A549 (cell line): ENCODE results near the gene TNN.

Experiments
- BHLHE40 ChIP-seq: IDR thresholded peaks from 2 replicates; pipeline ENCODE4 v1.6.1; 2012; ENCODE audit warnings: low read depth, low read length, inconsistent platforms
- CEBPB ChIP-seq, 2 experiments: fragments of >200 bp in 1 of 2; sonication (Bioruptor Twin) in 1 of 2; formaldehyde crosslinking in 1 of 2; IDR thresholded peaks; 2 replicates each; pipeline ENCODE4 v1.6.1; 2012 to 2016
- PHF8 ChIP-seq: fragments of 200-600 bp; sonication (generic); IDR thresholded peaks from 2 replicates; pipeline ENCODE4 v1.6.1; 2016; ENCODE audit warnings: low read depth, mild to moderate bottlenecking, antibody characterized with exemption, moderate library complexity, borderline replicate concordance
- TF ChIP-seq, protein P1 (sequence below): fragments of 150-350 bp; IDR thresholded peaks from 2 replicates; pipeline ENCODE4 v1.6.1; 2014; ENCODE audit warnings: low read depth, mild to moderate bottlenecking, low read length
- TF ChIP-seq, protein P2 (sequence below): fragments of 200-600 bp; sonication (generic); IDR thresholded peaks from 2 replicates; pipeline ENCODE4 v1.6.1; 2016; ENCODE audit warnings: antibody characterized with exemption, mild to moderate bottlenecking, moderate library complexity
- TF ChIP-seq, protein P3 (sequence below): fragments of >200 bp; sonication (Bioruptor Twin); formaldehyde crosslinking; IDR thresholded peaks from 3 replicates; pipeline ENCODE4 v1.5.1; 2016

DNA sequence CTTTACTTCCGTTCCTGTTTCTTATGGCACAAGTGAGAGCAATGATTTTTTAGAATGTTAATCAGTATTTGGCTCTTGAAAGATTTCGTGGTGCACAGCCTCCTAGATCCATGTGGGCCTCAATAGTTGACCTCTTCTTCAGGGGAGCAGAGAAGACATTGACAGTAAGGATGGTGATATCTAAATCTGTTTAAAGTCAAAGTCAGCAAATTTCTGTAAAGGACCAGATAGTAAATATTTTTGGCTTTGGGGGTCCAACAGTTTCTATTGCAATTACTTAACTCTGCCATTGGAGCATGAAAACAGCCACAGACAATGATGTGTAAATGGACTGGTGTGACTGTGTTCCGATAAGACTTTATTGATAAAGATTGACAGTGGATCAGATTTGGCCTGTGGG, 27.4 kb downstream of the TNN start:
- TF ChIP-seq, protein P1, sequence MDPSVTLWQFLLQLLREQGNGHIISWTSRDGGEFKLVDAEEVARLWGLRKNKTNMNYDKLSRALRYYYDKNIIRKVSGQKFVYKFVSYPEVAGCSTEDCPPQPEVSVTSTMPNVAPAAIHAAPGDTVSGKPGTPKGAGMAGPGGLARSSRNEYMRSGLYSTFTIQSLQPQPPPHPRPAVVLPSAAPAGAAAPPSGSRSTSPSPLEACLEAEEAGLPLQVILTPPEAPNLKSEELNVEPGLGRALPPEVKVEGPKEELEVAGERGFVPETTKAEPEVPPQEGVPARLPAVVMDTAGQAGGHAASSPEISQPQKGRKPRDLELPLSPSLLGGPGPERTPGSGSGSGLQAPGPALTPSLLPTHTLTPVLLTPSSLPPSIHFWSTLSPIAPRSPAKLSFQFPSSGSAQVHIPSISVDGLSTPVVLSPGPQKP: no peak
- TF ChIP-seq PHF8 (no peak), CEBPB (IDR thresholded peaks at IDR 0.05) (no peak), BHLHE40 (no peak)
- TF ChIP-seq, protein P2, sequence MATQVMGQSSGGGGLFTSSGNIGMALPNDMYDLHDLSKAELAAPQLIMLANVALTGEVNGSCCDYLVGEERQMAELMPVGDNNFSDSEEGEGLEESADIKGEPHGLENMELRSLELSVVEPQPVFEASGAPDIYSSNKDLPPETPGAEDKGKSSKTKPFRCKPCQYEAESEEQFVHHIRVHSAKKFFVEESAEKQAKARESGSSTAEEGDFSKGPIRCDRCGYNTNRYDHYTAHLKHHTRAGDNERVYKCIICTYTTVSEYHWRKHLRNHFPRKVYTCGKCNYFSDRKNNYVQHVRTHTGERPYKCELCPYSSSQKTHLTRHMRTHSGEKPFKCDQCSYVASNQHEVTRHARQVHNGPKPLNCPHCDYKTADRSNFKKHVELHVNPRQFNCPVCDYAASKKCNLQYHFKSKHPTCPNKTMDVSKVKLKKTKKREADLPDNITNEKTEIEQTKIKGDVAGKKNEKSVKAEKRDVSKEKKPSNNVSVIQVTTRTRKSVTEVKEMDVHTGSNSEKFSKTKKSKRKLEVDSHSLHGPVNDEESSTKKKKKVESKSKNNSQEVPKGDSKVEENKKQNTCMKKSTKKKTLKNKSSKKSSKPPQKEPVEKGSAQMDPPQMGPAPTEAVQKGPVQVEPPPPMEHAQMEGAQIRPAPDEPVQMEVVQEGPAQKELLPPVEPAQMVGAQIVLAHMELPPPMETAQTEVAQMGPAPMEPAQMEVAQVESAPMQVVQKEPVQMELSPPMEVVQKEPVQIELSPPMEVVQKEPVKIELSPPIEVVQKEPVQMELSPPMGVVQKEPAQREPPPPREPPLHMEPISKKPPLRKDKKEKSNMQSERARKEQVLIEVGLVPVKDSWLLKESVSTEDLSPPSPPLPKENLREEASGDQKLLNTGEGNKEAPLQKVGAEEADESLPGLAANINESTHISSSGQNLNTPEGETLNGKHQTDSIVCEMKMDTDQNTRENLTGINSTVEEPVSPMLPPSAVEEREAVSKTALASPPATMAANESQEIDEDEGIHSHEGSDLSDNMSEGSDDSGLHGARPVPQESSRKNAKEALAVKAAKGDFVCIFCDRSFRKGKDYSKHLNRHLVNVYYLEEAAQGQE: no peak
- TF ChIP-seq, protein P3, sequence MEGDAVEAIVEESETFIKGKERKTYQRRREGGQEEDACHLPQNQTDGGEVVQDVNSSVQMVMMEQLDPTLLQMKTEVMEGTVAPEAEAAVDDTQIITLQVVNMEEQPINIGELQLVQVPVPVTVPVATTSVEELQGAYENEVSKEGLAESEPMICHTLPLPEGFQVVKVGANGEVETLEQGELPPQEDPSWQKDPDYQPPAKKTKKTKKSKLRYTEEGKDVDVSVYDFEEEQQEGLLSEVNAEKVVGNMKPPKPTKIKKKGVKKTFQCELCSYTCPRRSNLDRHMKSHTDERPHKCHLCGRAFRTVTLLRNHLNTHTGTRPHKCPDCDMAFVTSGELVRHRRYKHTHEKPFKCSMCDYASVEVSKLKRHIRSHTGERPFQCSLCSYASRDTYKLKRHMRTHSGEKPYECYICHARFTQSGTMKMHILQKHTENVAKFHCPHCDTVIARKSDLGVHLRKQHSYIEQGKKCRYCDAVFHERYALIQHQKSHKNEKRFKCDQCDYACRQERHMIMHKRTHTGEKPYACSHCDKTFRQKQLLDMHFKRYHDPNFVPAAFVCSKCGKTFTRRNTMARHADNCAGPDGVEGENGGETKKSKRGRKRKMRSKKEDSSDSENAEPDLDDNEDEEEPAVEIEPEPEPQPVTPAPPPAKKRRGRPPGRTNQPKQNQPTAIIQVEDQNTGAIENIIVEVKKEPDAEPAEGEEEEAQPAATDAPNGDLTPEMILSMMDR: no peak
